Heart right ventricle (tissue), 16 donors: Measurements from ENCODE around the gene PACSIN2. TPM values are rescaled to one million over a fixed set of nuclear protein-coding genes. Genes with fewer than 3 reads are reported as not detected.

Experiments
- ATAC-seq, 8 donors: fragments of 200-7000 bp; cut with Tn5 transposase; one replicate each; pipeline ENCODE4 v1.9.1; 2020; ENCODE audit warnings: mild to moderate bottlenecking in 8 of 8, moderate library complexity in 8 of 8, moderate number of reproducible peaks in 1 of 8
- DNase-seq, 2 donors: peaks; one replicate each; pipeline ENCODE4 v3.0.0-alpha.2; 2020
- H3K27ac ChIP-seq, 10 donors: fragments of 200-600 bp; sonication (generic) in 2 of 10; one replicate each; pipeline versions ENCODE4 v1.5.0 to v1.8.0; 2020 to 2022; ENCODE audit warnings: mild to moderate bottlenecking in 3 of 10
- H3K27me3 ChIP-seq, 7 donors: fragments of 200-600 bp; one replicate each; pipeline ENCODE4 v1.8.0; 2021 to 2022; ENCODE audit warnings: mild to moderate bottlenecking in 2 of 7
- H3K36me3 ChIP-seq, 9 donors: fragments of 200-600 bp; sonication (generic) in 1 of 9; one replicate each; pipeline versions ENCODE4 v1.5.0 to v1.8.0; 2020 to 2022; ENCODE audit warnings: mild to moderate bottlenecking in 2 of 9
- H3K4me1 ChIP-seq, 9 donors: fragments of 200-600 bp; sonication (generic) in 1 of 9; one replicate each; pipeline versions ENCODE4 v1.5.0 to v1.8.0; 2020 to 2022; ENCODE audit warnings: mild to moderate bottlenecking in 4 of 9
- H3K4me3 ChIP-seq, 10 donors: fragments of 200-600 bp; sonication (generic) in 2 of 10; one replicate each; pipeline versions ENCODE4 v1.5.0 to v1.8.0; 2020 to 2022; ENCODE audit warnings: mild to moderate bottlenecking in 7 of 10, moderate library complexity in 2 of 10
- H3K9me3 ChIP-seq, 11 donors: fragments of 200-600 bp in 10 of 11; sonication (generic) in 2 of 11; one replicate each; pipeline versions ENCODE4 v1.5.0 to v1.8.0; 2013 to 2022; ENCODE audit warnings: mild to moderate bottlenecking in 2 of 11, control low read depth in 1 of 11, moderate library complexity in 1 of 11
- CTCF ChIP-seq, 9 donors: fragments of 200-600 bp; sonication (generic) in 2 of 9; IDR thresholded peaks; one replicate each; pipeline versions ENCODE4 v1.5.0 to v1.8.0; 2021 to 2022; ENCODE audit warnings: antibody characterized with exemption in 9 of 9, mild to moderate bottlenecking in 5 of 9, moderate library complexity in 1 of 9
- WGBS, 2 donors: extraction: QIAGEN DNeasy Blood & Tissue Kit; methylation state at CpG; one replicate each; pipeline ENCODE4 v1.1.7; 2013; ENCODE audit warnings: inconsistent platforms in 1 of 2; 5-methylcytosine and 5-hydroxymethylcytosine counted together
- intact Hi-C, 10 donors: fragments of 100-400 bp; cut with DNase I; formaldehyde crosslinking; loops; one replicate each; pipeline versions ENCODE4 v1.11.1 to v1.14.2; 2022
- polyA plus RNA-seq, 2 donors: library from polyadenylated mRNA; stranded (reverse); fragments of 200-250 nt; gene quantifications; one replicate each; pipeline ENCODE4 v1.2.3, GENCODE V29; 2013
- total RNA-seq, 10 donors: library from RNA; stranded (reverse); fragmentation: NEBNext Ultra II Directional in 3 of 10; extraction: Animal tissue kit (Norgen Biotek cat#: 25700) in 3 of 10; gene quantifications; one replicate each; pipeline versions ENCODE4 v1.2.1 to v1.2.4, GENCODE V29; 2021 to 2023
- donor health status: Arrhythmogenic right ventricular cardiomyopathy.
- donor health status: ischemic (EF 13 %, LVEDD 7.1; RV severe dilation, severe dysfunction).
- donor health status: healthy with polysubstance abuse.
- donor health status: DM: no; HTN: yes; CAD: no.
- donor health status: DM: no; HTN: no; CAD: no.
- donor health status: ischemic (EF 25% LVEDD 6.9; RV normal size, moderate dysfunction).
- donor health status: ischemic (EF 25% LVEDD 5.7; RV mildly dilated, moderate dysfunction).
- donor health status: healthy.
- donor health status: DM: yes; HTN: yes; CAD: no.
- donor health status: Ischemic cardiomyopathy.
- donor health status: ischemic (EF 35%, LVEDD 5.7; RV mildly dilated, moderate dysfunction).
- donor health status: nonischemic (EF 11% LVEDD 7.7; RV severe dilation, severe dysfunction).
- donor health status: DM: yes; HTN: yes; CAD: no.
- donor health status: PGD.
- donor health status: ischemic (EF 29% LVEDD 5.4; RV normal size, mild dysfunction).
- donor health status: nonischemic (EF 23%, LVEDD 6.1; RV moderate dilation, normal function).

The PACSIN2 gene
- total and polyA plus RNA-seq, 12 donors: 24.3 to 69.7 (median 57.0) TPM

DNA sequence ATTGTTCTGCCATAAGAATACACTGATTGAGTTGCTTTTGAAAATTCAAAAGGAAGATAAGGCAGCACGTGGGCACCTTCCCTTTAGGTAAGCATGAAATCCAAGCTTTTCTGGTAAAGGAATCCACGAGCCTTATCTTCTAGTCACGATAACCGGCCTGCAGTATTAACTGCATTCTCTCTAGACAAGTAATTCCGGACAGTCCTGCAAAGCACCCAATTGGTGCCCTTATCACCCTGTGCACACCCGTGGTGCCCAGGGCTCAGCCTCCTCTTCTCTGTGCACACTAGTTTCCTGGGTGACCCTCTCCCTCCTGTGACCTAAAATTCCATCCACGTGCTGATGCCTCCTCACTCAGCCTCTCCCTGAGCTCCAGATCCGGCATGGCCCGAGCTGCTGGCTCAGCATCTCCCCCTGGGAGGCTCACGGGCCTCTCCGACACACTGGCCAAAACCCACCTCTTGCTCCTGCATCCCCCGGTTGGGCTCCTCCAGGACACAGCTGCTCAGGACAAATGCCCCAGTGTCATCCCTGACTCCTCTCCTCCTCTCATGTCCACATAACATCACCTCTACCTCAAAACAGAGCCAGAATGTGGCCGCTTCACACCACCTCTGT is 63.7 kb downstream of the PACSIN2 start:
- peak overlapping the region in 3 of 10 donors; percentile 1 to 33 (median 18) for H3K27ac ChIP-seq
- H3K4me1 ChIP-seq: peaks cover 18 to 70% (median 52%) of the 10 kb centered on the region in 9 donors

DNA sequence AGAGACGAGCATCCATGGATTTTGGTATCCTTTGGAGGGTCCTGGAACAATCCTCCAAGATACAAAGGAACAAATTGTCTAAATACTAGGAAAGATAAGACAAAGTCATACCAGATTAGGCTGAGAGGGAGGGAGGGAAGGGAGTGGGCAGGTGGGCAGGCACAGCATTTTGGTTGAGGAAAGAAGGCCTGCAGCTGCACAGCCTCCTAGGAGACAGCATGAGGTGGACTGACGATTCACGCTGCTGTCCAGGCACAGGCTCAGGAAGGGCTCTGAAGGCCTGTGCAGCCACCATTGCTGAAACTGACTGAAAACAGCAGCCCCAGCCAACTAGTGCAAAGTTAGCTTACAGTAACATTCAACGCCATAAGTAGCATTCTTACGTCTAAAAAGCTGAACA is 64.7 kb downstream of the PACSIN2 start:
- H3K27me3 ChIP-seq: no peaks in the 10 kb centered on the region
- peak overlapping the region in 3 of 10 donors; percentile 20 to 65 (median 33) for H3K27ac ChIP-seq
- H3K4me1 ChIP-seq: peaks cover 24 to 75% (median 61%) of the 10 kb centered on the region in 9 donors
- no peak for TF ChIP-seq CTCF (IDR thresholded peaks at IDR 0.05)
- ATAC-seq (no peak), DNase-seq (no peak)
- H3K36me3 ChIP-seq: peaks cover 0 to 10% (median 0%) of the 10 kb centered on the region in 9 donors
- intact Hi-C loops: loop anchor here in 2 of 10 donors (10.0 kb wide), 1 partner anchor 65 kb away; the partner anchor contains the start of gene PACSIN2 (in 2 of the 2)
- 63 to 69% methylated on average over 5 of the region's 5 CpGs for WGBS, 2 donors
- no peaks in the 10 kb centered on the region for H3K9me3 ChIP-seq
- no peak overlapping the region for H3K4me3 ChIP-seq

More for the DNA sequence above, 63.7 kb downstream of the PACSIN2 start:
- intact Hi-C loops: loop anchor here in 2 of 10 donors (10.0 kb wide), 1 partner anchor 64 kb away; the partner anchor contains the start of gene PACSIN2 (in 2 of the 2)
- no peak for TF ChIP-seq CTCF (IDR thresholded peaks at IDR 0.05)
- Histone ChIP-seq H3K4me3 (no peak overlapping the region), H3K36me3 (peaks cover 0 to 12% (median 0%) of the 10 kb centered on the region in 9 donors), H3K27me3 (no peaks in the 10 kb centered on the region), H3K9me3 (no peaks in the 10 kb centered on the region)
- ATAC-seq: peak in 3 of 8 donors; percentile 4 to 11 (median 4)
- no peak for DNase-seq
- 56 to 65% methylated on average over 13 of the region's 13 CpGs for WGBS, 2 donors

DNA sequence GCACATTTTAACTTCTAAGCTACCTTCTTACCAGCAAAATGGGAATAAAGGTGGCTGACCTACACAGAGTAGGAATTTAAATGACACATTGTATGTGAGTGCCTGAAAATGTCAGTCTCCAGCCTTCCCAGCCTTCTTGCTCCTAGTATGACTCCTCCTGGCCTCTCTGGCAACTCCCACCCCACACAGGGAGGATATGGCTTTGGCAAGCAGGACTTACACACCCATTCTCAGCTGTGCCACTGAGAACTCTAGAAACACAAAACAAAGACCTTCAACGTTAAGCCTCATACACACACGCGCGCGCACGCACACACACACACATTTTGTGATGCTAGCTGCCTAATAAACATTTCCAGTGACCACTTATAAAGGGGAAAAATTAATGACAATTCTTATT is 65.8 kb downstream of the PACSIN2 start:
- Histone ChIP-seq H3K27me3 (no peaks in the 10 kb centered on the region), H3K4me3 (no peak overlapping the region), H3K36me3 (peaks cover 0 to 8% (median 0%) of the 10 kb centered on the region in 9 donors), H3K4me1 (peaks cover 32 to 86% (median 70%) of the 10 kb centered on the region in 9 donors), H3K27ac (peak overlapping the region in 6 of 10 donors; percentile 0 to 70 (median 40)), H3K9me3 (no peaks in the 10 kb centered on the region)
- TF ChIP-seq CTCF (IDR thresholded peaks at IDR 0.05): no peak
- ATAC-seq (peak in 6 of 8 donors; percentile 59 to 79 (median 70)), DNase-seq (peak in 1 of 2 donors; percentile 60)
- 54 to 56% methylated on average over 6 of the region's 6 CpGs for WGBS, 2 donors
- intact Hi-C loops: no loop called here

DNA sequence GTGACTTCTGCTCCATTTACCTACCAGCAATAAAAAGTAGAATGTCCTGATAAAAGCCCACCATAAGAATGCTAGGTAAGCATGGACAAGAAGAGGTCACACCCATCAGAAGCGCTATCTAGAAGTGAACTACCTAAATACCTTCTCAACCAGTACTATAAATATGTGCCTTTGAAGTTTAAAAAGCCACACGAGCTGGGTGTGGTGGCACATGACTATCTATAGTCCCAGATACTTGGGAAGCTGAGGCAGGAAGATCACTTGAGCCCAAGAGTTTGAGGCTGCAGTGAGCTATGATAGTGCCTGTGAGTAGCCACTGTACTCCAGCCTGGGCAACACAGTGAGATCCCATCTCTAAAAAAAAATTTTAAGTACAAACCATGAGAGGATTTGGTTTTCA is 66.7 kb downstream of the PACSIN2 start:
- intact Hi-C loops: no loop called here
- WGBS, 2 donors: 70 to 76% methylated on average over 2 of the region's 2 CpGs
- Histone ChIP-seq H3K27ac (peak overlapping the region in 9 of 10 donors; percentile 0 to 73 (median 26)), H3K4me1 (peaks cover 36 to 95% (median 77%) of the 10 kb centered on the region in 9 donors), H3K27me3 (no peaks in the 10 kb centered on the region), H3K36me3 (peaks cover 0 to 10% (median 0%) of the 10 kb centered on the region in 9 donors), H3K4me3 (no peak overlapping the region), H3K9me3 (no peaks in the 10 kb centered on the region)
- no peak for TF ChIP-seq CTCF (IDR thresholded peaks at IDR 0.05)
- ATAC-seq: no peak
- DNase-seq: no peak
